HCT116 (cell line): ENCODE data around the gene WAC.

Experiments
- JUND ChIP-seq: IDR thresholded peaks from 2 replicates; pipeline ENCODE4 v1.6.1; 2012
- TF ChIP-seq, protein P1 (sequence below), 3 experiments: fragments of 200-600 bp in 1 of 3; sonication (generic) in 1 of 3; IDR thresholded peaks in 2 of 3; conservative IDR thresholded peaks in 1 of 3; 2 replicates each; pipeline ENCODE4 v1.5.1; 2012 to 2017; ENCODE audit warnings: low read depth in 2 of 3, low read length in 2 of 3, antibody characterized with exemption in 1 of 3, borderline replicate concordance in 1 of 3, control low read depth in 1 of 3, mild to moderate bottlenecking in 1 of 3, mixed read lengths in 1 of 3, mixed run types in 1 of 3, moderate library complexity in 1 of 3; ENCODE audit not compliant: insufficient read depth in 1 of 3

DNA sequence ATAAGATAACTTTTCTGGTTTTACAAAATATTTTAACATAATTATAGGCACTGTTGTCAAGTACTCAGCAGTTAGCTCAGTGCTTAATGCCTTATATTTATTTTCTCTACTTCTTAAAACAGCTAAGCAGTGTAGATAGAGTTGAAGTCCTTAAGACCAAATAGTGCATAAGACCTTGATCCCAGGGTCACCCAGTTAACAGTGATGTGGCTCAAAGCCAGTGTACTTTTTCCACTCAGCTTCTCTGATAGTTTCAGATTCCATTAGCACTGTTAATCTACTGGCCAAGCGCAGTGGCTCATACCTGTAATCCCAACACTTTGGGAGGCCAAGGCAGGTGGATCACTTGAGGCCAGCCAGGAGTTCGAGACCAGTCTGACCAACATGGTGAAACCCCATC, 83.6 kb downstream of the WAC start:
- TF ChIP-seq JUND = no peak
- TF ChIP-seq, protein P1, sequence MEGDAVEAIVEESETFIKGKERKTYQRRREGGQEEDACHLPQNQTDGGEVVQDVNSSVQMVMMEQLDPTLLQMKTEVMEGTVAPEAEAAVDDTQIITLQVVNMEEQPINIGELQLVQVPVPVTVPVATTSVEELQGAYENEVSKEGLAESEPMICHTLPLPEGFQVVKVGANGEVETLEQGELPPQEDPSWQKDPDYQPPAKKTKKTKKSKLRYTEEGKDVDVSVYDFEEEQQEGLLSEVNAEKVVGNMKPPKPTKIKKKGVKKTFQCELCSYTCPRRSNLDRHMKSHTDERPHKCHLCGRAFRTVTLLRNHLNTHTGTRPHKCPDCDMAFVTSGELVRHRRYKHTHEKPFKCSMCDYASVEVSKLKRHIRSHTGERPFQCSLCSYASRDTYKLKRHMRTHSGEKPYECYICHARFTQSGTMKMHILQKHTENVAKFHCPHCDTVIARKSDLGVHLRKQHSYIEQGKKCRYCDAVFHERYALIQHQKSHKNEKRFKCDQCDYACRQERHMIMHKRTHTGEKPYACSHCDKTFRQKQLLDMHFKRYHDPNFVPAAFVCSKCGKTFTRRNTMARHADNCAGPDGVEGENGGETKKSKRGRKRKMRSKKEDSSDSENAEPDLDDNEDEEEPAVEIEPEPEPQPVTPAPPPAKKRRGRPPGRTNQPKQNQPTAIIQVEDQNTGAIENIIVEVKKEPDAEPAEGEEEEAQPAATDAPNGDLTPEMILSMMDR (IDR thresholded peaks at IDR 0.05 in 2 of 3, conservative IDR thresholded peaks at IDR 0.05 in 1 of 3; ENCODE audit: borderline replicate concordance in 1 of 3, insufficient read depth in 1 of 3, low read depth in 2 of 3, low read length in 2 of 3) = no peak
